OCI-LY3 (cell line): Measurements from ENCODE around the gene HEMK1.

ENCODE experiments used
- EZH2phosphoT487 ChIP-seq: fragments of 200-600 bp; shearing (Covaris generic); IDR thresholded peaks from 2 replicates; pipeline ENCODE4 v1.6.1; 2018; ENCODE audit warnings: antibody characterized with exemption, mixed run types, low read depth
- TF ChIP-seq, protein P1 (sequence below): fragments of 200-600, 300-600 bp; sonication (generic); IDR thresholded peaks from 2 replicates; pipeline ENCODE4 v1.5.1; 2014; ENCODE audit warnings: antibody characterized with exemption, low read length, low read depth

DNA sequence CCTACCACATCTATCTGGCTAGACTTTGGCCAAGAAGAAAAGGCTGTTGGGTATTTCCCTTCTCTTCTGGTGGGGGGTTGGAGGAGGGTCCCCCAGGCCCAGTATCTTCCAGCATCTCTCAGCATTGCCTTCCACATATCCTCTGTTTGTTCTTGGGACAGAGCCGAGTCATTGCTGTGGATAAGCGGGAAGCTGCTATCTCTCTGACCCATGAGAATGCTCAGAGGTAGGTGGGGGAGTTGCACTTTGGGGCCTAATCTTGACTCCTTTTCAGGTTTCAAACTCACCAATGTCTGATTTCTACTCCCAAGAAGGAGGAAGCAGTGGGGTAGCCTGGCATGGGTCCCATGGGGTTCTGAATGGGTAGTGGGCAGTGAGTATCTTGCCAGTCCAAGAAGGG, 8.0 kb downstream of the HEMK1 start:
- TF ChIP-seq EZH2phosphoT487 = no peak
- TF ChIP-seq, protein P1, sequence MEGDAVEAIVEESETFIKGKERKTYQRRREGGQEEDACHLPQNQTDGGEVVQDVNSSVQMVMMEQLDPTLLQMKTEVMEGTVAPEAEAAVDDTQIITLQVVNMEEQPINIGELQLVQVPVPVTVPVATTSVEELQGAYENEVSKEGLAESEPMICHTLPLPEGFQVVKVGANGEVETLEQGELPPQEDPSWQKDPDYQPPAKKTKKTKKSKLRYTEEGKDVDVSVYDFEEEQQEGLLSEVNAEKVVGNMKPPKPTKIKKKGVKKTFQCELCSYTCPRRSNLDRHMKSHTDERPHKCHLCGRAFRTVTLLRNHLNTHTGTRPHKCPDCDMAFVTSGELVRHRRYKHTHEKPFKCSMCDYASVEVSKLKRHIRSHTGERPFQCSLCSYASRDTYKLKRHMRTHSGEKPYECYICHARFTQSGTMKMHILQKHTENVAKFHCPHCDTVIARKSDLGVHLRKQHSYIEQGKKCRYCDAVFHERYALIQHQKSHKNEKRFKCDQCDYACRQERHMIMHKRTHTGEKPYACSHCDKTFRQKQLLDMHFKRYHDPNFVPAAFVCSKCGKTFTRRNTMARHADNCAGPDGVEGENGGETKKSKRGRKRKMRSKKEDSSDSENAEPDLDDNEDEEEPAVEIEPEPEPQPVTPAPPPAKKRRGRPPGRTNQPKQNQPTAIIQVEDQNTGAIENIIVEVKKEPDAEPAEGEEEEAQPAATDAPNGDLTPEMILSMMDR = no peak
